ENCODE results near the gene ELOVL1.

ELOVL1 gene

DNA sequence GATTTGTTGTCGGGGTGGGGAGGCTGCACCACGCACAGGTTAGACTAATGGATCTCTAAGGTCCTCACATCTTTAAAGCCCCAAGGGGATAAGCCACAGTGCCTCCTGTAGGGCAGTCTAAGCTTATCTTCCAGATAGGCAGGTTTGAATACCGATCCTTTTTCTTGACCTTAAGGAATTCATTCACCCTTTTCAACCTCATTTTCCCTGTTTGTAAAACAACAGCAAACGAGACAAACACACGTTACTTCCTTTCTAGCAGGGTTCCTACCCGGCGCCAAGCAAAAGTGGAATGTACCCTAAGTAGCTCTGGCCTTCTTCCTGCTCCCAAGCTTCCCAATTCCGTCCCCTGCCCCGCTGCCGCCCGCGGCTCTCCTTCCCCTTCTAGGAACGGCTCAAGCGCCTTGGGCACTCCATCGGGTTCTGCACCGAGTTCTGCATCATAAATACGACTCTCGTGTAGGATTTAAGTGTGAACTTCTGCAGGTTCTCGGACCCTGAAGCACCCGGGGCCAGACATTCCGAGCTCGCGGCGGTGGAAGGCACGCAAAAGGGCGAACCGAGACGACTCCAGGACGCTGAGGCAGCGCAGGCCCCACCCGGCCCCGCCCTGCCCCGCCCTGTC, 9.6 kb downstream of the ELOVL1 start:
- DNase-seq (ENCODE audit: low read depth, low spot score): no peak

- DNase-seq (ENCODE audit: low read depth, low spot score): no peak
Measured at GRCh38 chr1:43357251-43357650, 10.6 kb downstream of the ELOVL1 start.

DNA sequence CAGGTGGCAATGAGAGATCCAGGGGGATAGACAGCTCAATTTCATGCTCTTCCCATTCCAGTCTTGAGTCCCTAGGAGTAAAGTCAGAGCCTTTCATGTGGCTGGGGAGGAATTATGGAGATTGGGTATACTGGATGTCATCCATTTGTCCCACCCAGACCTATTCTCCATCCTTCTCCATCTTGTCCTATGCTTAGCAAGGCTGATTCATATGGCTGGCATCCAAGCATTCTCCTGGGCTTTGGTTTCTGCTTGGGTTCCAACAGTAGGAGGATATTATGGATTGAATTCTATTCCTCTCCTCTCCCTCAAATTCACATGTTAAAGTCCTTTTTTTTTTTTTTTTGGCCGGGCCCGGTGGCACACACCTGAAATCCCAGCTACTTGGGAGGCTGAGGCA, 12.9 kb downstream of the ELOVL1 start:
- no peak for DNase-seq (ENCODE audit: low read depth, low spot score)

DNA sequence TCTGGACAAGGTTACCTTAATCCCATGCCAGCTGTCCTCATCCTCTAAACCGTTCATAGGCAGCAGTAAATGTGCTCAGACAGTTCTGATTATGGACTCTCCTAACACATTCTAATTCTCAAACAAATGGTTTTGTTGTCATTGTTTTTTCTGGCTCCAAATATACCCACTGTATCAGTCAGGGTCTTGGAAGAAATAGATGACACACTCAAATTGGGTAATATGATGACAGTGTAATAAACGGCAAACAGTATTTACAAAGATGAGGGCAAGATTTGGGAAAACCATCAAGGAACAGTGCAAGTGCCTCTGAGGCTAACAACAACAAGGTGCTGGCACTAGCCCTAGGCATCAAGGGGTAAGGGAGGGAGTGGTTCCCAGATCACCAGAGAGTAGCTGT, 13.3 kb downstream of the ELOVL1 start:
- no peak for DNase-seq (ENCODE audit: low read depth, low spot score)

DNA sequence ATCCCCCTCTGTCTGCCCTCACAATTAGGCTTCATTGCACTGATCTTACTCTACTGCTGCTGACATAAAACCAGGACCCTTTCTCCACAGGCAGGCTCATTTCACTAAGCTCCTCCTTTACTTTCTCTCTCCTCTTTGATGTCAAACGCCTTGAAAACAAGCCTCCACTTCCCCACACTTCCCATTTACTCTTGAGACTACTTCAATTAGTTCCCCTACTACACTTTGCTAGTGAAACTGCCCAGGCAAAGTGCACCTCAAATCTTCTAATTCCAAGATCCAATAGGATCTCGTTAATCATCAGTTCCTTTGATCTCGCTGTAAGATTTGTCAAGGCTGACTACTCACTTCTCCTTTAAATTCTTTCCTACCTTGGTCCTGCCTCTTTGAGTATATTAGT, 14.9 kb downstream of the ELOVL1 start:
- no peak for DNase-seq (ENCODE audit: low read depth, low spot score)

DNA sequence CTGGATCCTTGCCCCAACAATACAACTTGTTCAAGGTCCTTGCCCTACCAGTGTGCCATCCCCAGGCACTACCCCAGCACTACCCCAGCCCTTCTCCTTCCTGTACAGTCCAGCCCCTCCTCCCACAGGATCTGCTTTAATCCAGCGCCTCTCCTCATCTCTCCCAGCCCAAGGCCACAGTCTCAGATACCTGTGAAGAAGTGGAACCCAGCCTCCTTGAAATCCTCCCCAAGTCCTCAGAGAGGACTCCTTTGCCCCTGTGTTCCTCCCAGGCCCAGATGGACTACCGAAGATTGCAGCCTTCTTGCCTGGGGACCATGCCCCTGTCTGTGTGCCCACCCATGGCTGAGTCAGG, 15.5 kb downstream of the ELOVL1 start:
- no peak for DNase-seq (ENCODE audit: low read depth, low spot score)

- DNase-seq (ENCODE audit: low read depth, low spot score): no peak
Measured at GRCh38 chr1:43351421-43352350, 16.1 kb downstream of the ELOVL1 start.

GRCh38 chr1:43350976-43351375, 16.8 kb downstream of the ELOVL1 start:
- DNase-seq (ENCODE audit: low read depth, low spot score): no peak

DNA sequence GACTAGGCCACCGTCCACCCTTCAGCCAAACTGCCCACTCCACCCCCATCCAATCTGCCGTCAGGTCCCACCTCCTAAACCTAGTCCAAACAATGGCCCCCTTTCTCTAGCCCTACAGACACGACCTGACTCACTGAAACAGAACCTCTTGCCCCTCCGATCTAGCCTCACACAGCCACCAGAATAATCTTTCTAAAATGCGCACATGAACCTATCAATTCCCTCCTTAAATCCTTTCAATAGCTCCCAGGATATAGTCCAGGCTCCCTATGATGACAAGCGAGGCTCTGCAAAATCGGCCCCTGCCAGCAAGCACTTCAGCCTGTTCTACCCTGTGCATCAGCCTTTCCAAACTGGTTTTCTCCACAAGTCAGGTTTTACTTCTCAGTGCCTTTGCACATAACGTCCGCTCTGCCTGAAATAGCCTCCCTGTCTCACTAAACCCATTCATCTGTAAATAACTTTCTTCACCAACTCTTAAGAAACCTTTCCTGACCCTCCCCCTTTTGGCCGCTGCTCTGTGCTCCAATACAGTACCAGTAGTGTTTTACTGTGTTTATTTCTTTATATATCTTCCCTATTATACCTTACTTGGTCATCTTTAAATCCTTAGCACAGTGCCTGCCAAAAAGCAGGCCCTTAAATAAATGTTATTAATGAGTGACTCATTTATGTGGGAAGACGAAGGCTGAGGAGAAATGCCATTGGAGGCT, 18.1 kb downstream of the ELOVL1 start:
- DNase-seq (ENCODE audit: low read depth, low spot score): no peak

DNA sequence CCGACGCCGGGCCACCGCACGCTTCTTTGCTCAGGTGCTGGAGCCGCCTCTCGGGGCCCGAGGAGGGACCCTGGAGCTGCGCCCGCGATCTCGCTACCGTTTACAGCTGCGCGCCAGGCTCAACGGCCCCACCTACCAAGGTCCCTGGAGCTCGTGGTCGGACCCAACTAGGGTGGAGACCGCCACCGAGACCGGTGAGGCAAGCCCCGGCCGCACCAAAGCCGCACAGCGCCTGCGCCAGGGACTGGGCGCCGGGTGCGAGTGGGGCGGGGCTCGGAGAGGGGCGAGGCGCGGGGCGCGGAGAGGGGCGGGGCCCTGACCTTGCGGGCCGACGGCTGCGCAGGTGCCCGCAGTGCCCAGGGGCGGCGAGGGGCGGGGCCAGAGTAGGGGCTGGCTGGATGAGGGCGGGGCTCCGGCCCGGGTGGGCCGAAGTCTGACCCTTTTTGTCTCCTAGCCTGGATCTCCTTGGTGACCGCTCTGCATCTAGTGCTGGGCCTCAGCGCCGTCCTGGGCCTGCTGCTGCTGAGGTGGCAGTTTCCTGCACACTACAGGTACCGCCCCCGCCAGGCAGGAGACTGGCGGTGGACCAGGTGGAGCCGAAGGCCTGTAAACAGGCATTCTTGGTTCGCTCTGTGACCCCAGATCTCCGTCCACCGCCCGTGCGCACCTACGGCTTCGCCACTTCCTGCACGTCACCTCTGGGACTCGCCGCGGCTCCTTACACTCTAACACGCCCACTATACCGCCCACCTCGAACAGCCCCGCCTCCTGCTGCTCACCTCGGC, 18.8 kb downstream of the ELOVL1 start:
- DNase-seq (ENCODE audit: low read depth, low spot score): no peak

DNA sequence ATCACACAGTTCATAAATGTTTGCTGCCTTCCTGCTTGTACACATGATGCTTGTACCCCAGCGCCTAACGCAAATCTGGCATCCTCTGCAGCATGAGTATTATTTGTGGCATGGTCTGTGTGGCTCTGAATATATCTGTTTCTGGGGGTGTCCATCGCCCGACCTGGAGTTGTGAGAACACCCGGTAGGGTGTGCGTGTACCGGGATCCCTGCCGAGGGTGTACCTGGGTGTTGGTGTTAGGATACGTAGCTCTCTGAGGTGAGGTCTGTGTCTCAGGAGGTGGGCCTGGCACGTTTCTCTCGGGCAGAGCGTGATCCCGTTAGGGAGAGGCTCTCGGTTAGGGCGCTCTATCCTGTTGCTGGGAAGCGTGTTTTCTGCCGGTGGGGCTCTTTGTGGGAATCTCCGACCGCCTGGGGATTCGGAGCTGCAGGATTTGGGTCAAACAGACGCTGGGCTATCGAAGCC, 19.4 kb downstream of the ELOVL1 start:
- DNase-seq (ENCODE audit: low read depth, low spot score): no peak

- DNase-seq (ENCODE audit: low read depth, low spot score): no peak
Measured at GRCh38 chr1:43346636-43347035, 21.2 kb downstream of the ELOVL1 start.

- no peak for DNase-seq (ENCODE audit: low read depth, low spot score)
Measured at GRCh38 chr1:43345120-43345519, 22.7 kb downstream of the ELOVL1 start.

DNA sequence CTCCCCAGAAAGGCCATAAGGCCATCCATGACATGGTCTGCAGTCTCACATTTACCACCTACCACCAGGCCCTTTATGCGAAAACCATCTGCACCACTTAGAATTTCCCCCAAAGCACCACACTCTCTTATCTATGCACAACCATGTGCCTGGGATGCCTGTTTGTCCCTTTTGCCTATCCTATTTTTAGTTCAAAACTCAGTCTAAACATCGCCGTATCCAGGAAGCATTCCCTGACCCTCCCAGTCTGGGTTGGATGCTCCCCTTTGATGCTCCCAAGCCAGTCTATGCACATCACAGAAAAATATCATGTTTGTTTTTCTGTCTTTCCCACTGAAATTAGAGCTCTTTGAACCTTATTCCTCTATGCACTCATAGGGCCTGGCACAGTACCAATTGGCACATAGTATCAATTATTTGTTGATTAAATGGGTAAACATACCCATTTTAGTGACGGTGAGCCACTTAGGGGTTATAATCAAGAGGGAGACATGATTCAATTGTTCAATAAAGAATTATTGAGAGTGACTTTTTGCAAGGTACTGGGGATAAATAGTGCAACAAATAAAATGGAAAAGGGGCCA, 23.5 kb downstream of the ELOVL1 start:
- no peak for DNase-seq (ENCODE audit: low read depth, low spot score)

GRCh38 chr1:43340559-43340958, 27.3 kb downstream of the ELOVL1 start:
- no peak for DNase-seq (ENCODE audit: low read depth, low spot score)

DNA sequence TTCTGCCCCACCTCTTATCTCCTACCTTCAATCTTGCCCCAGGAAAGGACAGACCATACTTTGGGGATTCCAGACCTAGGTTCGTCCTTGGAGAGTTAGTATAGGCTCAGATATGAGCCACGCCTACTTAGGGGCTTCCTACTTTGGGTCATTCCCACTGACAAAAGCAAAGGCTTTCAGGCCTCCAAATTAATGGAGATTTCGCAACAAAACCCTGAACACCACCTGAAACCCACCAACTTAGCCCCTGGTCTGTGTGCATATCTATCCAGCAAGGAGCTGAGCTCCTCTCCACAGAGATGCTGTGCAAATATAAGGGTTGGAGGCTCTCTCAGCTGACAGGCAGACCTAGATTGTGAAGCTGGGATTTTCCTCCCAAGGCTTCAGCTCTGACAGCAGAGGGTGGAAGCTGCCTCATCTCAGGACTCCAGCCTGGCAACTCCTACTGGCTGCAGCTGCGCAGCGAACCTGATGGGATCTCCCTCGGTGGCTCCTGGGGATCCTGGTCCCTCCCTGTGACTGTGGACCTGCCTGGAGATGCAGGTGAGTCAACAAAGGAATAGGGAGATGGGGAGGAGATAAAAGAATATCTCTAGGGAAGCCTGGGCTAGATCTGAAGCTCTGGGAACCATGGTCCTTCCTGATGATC, 28.1 kb downstream of the ELOVL1 start:
- DNase-seq (ENCODE audit: low read depth, low spot score): no peak

- no peak for DNase-seq (ENCODE audit: low read depth, low spot score)
Measured at GRCh38 chr1:43338001-43338400, 29.8 kb downstream of the ELOVL1 start.

DNA sequence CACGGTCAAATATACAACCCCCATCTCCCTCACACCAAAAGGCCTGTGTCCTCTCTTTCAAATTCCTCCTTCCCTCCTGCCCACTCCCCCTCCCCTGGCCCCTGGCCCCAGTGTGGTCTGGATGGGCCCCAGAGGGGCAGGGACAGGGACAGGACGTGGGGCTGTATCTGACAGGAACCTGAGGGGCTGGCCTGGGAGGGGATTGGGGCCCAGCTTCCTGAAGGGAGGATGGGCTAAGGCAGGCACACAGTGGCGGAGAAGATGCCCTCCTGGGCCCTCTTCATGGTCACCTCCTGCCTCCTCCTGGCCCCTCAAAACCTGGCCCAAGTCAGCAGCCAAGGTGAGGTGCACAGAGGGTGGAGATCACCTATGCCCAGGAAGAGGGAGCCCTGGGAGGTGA, 30.2 kb downstream of the ELOVL1 start, which contains the start of gene MPL:
Gene MPL (plus strand): TSS at position 231 of the 400 bp plus-strand sequence. CDS start 31 bp downstream, at position 262.
- DNase-seq (ENCODE audit: low read depth, low spot score): no peak

DNA sequence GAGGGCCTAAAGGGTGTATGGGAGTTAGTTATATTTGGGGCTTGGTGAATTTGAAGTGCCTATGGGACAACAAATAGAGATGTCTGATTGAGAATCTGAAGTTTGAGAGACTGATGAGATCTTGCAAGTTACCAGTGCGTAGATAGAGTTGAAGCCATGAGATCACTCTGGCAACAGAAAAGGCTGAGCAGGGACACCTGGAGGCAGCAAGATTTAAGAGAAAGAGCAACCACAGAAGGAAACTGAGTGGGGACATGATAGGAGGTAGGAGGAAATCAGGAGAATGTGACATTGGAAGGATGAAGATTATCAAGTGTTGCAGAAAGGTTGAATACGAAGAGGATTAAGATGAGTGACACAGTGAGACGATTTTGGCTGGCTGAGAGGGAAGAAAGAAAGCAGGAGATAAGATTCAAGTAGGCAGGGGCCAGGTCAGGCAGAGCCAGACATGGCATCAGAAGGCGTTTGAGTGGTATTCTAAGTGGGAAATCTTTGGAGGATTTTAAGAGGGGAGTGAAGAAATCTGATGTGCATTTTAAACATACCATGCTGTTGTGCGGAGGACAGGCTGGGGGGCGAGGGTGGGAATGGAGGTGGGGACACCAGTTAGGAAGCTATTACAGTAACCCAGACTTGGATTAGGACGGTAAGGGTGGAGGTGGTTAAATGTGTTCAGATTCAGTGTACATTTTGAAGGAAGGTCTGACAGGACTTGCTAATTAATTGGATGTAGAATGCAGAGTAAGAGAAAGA, 33.2 kb downstream of the ELOVL1 start:
- DNase-seq (ENCODE audit: low read depth, low spot score): no peak

- no peak for DNase-seq (ENCODE audit: low read depth, low spot score)
Measured at GRCh38 chr1:43331688-43332087, 36.1 kb downstream of the ELOVL1 start.

Data from activated CD4-positive, CD25-positive, alpha-beta regulatory T cell treated with anti-CD3 and anti-CD28 coated beads, Interleukin-2, amount 50 U/mL, for 16 hours (primary cell).